ENCODE measurements around the gene USPL1.

DNA sequence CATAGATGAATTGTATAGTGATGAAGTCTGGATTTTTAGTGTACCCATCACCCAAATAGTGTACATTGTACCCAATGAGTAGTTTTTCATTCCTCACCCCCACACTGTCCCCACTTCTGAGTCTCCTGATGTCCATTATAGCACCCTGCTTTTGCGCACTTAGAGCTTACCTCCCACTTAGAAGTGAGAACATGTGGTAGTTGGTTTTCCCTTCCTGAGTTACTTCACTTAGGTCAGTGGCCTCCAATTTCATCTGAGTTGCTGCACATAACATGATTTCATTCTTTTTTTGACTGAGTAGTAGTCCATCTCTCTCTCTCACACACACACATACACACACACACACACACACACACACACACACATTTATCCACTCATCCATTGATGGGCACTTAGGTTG lies 74.4 kb downstream of the USPL1 start:
- TF ChIP-seq EZH2 (IDR thresholded peaks at IDR 0.05; ENCODE audit: insufficient read depth, poor library complexity, severe bottlenecking), result no peak
- no peak for TF ChIP-seq EZH2phosphoT487 (IDR thresholded peaks at IDR 0.05; ENCODE audit: insufficient read depth, low read depth)
